CD4-positive, alpha-beta T cell (primary cell): ENCODE measurements around the gene GPR68. TPM values are rescaled to one million over a fixed set of nuclear protein-coding genes. Genes with fewer than 3 reads are reported as not detected.

Experiments
- ATAC-seq: fragments of 200-7000 bp; cut with Tn5 transposase; one replicate; pipeline ENCODE4 v1.10.0; 2022; ENCODE audit warnings: mild to moderate bottlenecking; ENCODE audit not compliant: poor library complexity
- CTCF ChIA-PET: fragments of 350-600 bp; sonication (Branson Sonifier 250); formaldehyde crosslinking; loops from one replicate; lab custom pipeline; 2021; ENCODE audit warnings: antibody characterized with exemption, inconsistent platforms; lab: Charles Lee
- POLR2A ChIA-PET: fragments of 350-600 bp; sonication (Branson Sonifier 250); formaldehyde crosslinking; loops from one replicate; lab custom pipeline; 2021; ENCODE audit warnings: antibody characterized with exemption, inconsistent platforms; lab: Charles Lee
- DNase-seq, 14 experiments: peaks; one replicate each; pipeline ENCODE4 v3.0.0-alpha.2; 2013 to 2020; ENCODE audit warnings: mixed read lengths in 2 of 14
- H3K27ac ChIP-seq, 2 donors: one replicate each; pipeline versions ENCODE4 v1.5.1 to v1.7.0; 2013; ENCODE audit warnings: low read length in 2 of 2, low read depth in 1 of 2, mild to moderate bottlenecking in 1 of 2
- H3K27me3 ChIP-seq, 2 experiments: 1 replicate in 1 of 2; 2 replicates in 1 of 2; pipeline versions ENCODE4 v1.6.1 to v1.7.0; 2013; ENCODE audit warnings: low read length in 2 of 2, control low read depth in 1 of 2, mild to moderate bottlenecking in 1 of 2, moderate library complexity in 1 of 2; ENCODE audit not compliant: insufficient read depth in 2 of 2, control insufficient read depth in 1 of 2
- H3K36me3 ChIP-seq: one replicate; pipeline ENCODE4 v1.6.1; 2013; ENCODE audit warnings: low read length, control low read depth; ENCODE audit not compliant: insufficient read depth
- H3K4me1 ChIP-seq: one replicate; pipeline ENCODE4 v1.6.1; 2013; ENCODE audit warnings: low read length, control low read depth; ENCODE audit not compliant: insufficient read depth
- H3K4me3 ChIP-seq: one replicate; pipeline ENCODE4 v1.5.1; 2013; ENCODE audit warnings: mild to moderate bottlenecking, low read length, moderate library complexity
- H3K9me3 ChIP-seq, 2 experiments: 1 replicate in 1 of 2; 2 replicates in 1 of 2; pipeline versions ENCODE4 v1.6.1 to v1.7.0; 2013; ENCODE audit warnings: low read length in 2 of 2, mild to moderate bottlenecking in 2 of 2, control low read depth in 1 of 2, moderate library complexity in 1 of 2; ENCODE audit not compliant: control insufficient read depth in 1 of 2, insufficient read depth in 1 of 2
- H3K27ac Mint-ChIP-seq: one replicate; pipeline ENCODE4 v1.8.0; 2020; ENCODE audit warnings: mixed read lengths
- H3K27me3 Mint-ChIP-seq: one replicate; pipeline ENCODE4 v1.8.0; 2021; ENCODE audit warnings: mixed read lengths
- H3K36me3 Mint-ChIP-seq: one replicate; pipeline ENCODE4 v1.8.0; 2021; ENCODE audit warnings: low read depth, mixed read lengths
- H3K4me1 Mint-ChIP-seq: one replicate; pipeline ENCODE4 v1.8.0; 2021; ENCODE audit warnings: low read depth, mixed read lengths
- H3K4me3 Mint-ChIP-seq: one replicate; pipeline ENCODE4 v1.8.0; 2020; ENCODE audit warnings: mild to moderate bottlenecking, mixed read lengths
- H3K9me3 Mint-ChIP-seq: one replicate; pipeline ENCODE4 v1.8.0; 2020; ENCODE audit warnings: mixed read lengths
- intact Hi-C, 2 experiments: fragments of 100-400 bp; cut with DNase I in 1 of 2; cut with micrococcal nuclease in 1 of 2; formaldehyde crosslinking; loops; one replicate each; pipeline versions ENCODE4 v1.15.1 to v1.9.0; 2023 to 2025; cut with DNase I, micrococcal nuclease
- total RNA-seq, 174 experiments: library from RNA in 2 of 174; stranded (reverse) in 2 of 174; gene quantifications; one replicate each; pipeline ENCODE4 v1.2.3 and lab custom pipeline; 2021 to 2026
- TF ChIP-seq, protein P1 (sequence below): fragments of 200-600 bp; IDR thresholded peaks from one replicate; pipeline ENCODE4 v1.8.0; 2022; ENCODE audit warnings: antibody characterized with exemption, mild to moderate bottlenecking

The GPR68 gene
- total RNA-seq, 2 experiments from 2014 or later = 2.8 to 2.9 TPM

DNA sequence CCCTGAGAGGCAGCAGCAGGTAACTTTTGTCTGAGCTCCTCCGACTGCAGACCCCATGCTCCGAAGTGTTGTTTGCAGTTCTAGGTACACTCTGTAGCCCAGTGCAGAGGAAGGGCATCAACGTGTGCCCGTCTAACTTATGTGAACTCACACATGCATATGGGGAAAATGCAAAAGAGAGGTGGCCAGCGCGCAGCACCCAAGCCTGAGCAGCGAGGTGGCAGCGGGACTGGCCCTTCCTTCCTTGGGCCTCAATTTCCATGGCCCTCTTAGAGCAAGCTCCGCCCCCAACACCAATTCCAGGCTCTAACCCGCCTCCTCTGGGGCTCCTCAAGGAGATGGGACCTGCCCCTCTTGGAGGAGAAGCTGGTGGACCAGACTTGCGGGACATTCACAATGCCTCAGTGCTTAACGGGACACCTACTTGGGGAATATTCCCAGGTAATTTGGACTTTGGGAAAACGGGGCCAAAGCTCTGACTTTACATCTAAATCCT, 27.7 kb downstream of the GPR68 start:
- no peak for ATAC-seq
- DNase-seq = no peak
- peaks cover 34% of the 10 kb centered on the region for H3K36me3 ChIP-seq
- H3K9me3 ChIP-seq = no peaks in the 10 kb centered on the region
- no peak overlapping the region for H3K27ac Mint-ChIP-seq
- H3K27ac ChIP-seq = no peak overlapping the region
- H3K4me1 Mint-ChIP-seq = peaks cover 13% of the 10 kb centered on the region
- H3K4me3 Mint-ChIP-seq = no peak overlapping the region
- intact Hi-C loops = no loop called here
- no peaks in the 10 kb centered on the region for H3K27me3 ChIP-seq
- H3K4me3 ChIP-seq = no peak overlapping the region
- H3K27me3 Mint-ChIP-seq = no peaks in the 10 kb centered on the region
- TF ChIP-seq, protein P1, sequence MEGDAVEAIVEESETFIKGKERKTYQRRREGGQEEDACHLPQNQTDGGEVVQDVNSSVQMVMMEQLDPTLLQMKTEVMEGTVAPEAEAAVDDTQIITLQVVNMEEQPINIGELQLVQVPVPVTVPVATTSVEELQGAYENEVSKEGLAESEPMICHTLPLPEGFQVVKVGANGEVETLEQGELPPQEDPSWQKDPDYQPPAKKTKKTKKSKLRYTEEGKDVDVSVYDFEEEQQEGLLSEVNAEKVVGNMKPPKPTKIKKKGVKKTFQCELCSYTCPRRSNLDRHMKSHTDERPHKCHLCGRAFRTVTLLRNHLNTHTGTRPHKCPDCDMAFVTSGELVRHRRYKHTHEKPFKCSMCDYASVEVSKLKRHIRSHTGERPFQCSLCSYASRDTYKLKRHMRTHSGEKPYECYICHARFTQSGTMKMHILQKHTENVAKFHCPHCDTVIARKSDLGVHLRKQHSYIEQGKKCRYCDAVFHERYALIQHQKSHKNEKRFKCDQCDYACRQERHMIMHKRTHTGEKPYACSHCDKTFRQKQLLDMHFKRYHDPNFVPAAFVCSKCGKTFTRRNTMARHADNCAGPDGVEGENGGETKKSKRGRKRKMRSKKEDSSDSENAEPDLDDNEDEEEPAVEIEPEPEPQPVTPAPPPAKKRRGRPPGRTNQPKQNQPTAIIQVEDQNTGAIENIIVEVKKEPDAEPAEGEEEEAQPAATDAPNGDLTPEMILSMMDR = no peak
- peaks cover 55% of the 10 kb centered on the region for H3K36me3 Mint-ChIP-seq
- ChIA-PET POLR2A (interaction anchor here (0.6 to 2.4 kb wide), 4 partner anchors 12 to 34 kb away, joined by 3 to 8 read pairs (median 4); no protein-coding TSS in a partner anchor), CTCF (interaction anchor here (1.3 kb wide), 1 partner anchor 39 kb away, joined by 3 read pairs; no protein-coding TSS in a partner anchor)
- H3K9me3 Mint-ChIP-seq = no peaks in the 10 kb centered on the region
- peaks cover 10% of the 10 kb centered on the region for H3K4me1 ChIP-seq

DNA sequence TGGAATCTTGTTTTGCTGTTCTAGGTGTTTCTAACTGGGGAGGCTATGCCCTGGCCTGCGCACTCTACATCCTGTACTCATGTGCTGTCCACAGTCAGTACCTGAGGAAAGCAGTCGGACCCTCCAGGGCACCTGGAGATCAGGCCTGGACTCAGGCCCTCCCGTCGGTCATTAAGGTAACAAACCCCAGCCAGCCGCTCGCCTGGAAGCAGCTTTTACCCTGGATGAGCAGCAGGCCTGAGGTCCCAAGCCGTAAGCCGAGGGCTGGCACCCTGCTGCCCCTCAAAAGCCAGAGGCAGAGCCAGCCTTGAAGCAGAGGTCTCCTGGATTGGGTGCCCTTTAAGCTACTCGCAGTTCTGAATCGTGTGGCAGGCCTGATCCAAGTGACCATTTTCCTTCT, 29.1 kb downstream of the GPR68 start:
- Histone ChIP-seq H3K27ac (no peak overlapping the region), H3K4me1 (peaks cover 4% of the 10 kb centered on the region), H3K27me3 (no peaks in the 10 kb centered on the region), H3K4me3 (no peak overlapping the region), H3K36me3 (peaks cover 37% of the 10 kb centered on the region), H3K9me3 (no peaks in the 10 kb centered on the region)
- DNase-seq = no peak
- Mint-ChIP-seq H3K36me3 (peaks cover 61% of the 10 kb centered on the region), H3K4me3 (no peak overlapping the region), H3K27me3 (no peaks in the 10 kb centered on the region), H3K27ac (no peak overlapping the region), H3K4me1 (peaks cover 4% of the 10 kb centered on the region), H3K9me3 (no peaks in the 10 kb centered on the region)
- ATAC-seq = no peak
- CTCF ChIA-PET = no interaction called here
- intact Hi-C loops = no loop called here
- POLR2A ChIA-PET = interaction anchor here (1.2 to 2.4 kb wide), 2 partner anchors 13 to 28 kb away, joined by 3 to 8 read pairs; no protein-coding TSS in a partner anchor
- TF ChIP-seq, protein P1 = no peak

- no peaks in the 10 kb centered on the region for H3K4me1 Mint-ChIP-seq
- peaks cover 2% of the 10 kb centered on the region for H3K4me1 ChIP-seq
- H3K27ac ChIP-seq = no peak overlapping the region
- H3K36me3 Mint-ChIP-seq = peaks cover 62% of the 10 kb centered on the region
- TF ChIP-seq, protein P1 = no peak
- H3K27ac Mint-ChIP-seq = no peak overlapping the region
- no peaks in the 10 kb centered on the region for H3K27me3 ChIP-seq
- no peaks in the 10 kb centered on the region for H3K9me3 ChIP-seq
- peaks cover 40% of the 10 kb centered on the region for H3K36me3 ChIP-seq
- POLR2A ChIA-PET = interaction anchor here (1.2 kb wide), 1 partner anchor 29 kb away, joined by 3 read pairs; no protein-coding TSS in a partner anchor
- intact Hi-C loops = no loop called here
- H3K4me3 Mint-ChIP-seq = no peak overlapping the region
- CTCF ChIA-PET = no interaction called here
- H3K9me3 Mint-ChIP-seq = no peaks in the 10 kb centered on the region
- no peak for DNase-seq
- H3K4me3 ChIP-seq = no peak overlapping the region
- ATAC-seq = no peak
- H3K27me3 Mint-ChIP-seq = no peaks in the 10 kb centered on the region
Measured at GRCh38 chr14:91214306-91214705, 30.2 kb downstream of the GPR68 start.
